Neural crest cell (in vitro differentiated cells): ENCODE results near the gene DIPK1C. TPM values are rescaled to one million over a fixed set of nuclear protein-coding genes. Genes with fewer than 3 reads are reported as not detected.

Experiments
- DNase-seq: peaks from one replicate; pipeline ENCODE4 v3.0.0; 2021; ENCODE audit warnings: low read depth, mixed read lengths, low spot score
- H3K27ac Mint-ChIP-seq: one replicate; pipeline ENCODE4 v1.8.0; 2021; ENCODE audit warnings: mild to moderate bottlenecking, mixed read lengths; ENCODE audit not compliant: unreplicated experiment
- H3K27me3 Mint-ChIP-seq: 2 replicates; pipeline ENCODE4 v1.8.0; 2021; ENCODE audit warnings: low read depth, mild to moderate bottlenecking, mixed read lengths
- H3K36me3 Mint-ChIP-seq: 2 replicates; pipeline ENCODE4 v1.8.0; 2021; ENCODE audit warnings: low read depth, mild to moderate bottlenecking, mixed read lengths
- H3K4me1 Mint-ChIP-seq: 2 replicates; pipeline ENCODE4 v1.8.0; 2021; ENCODE audit warnings: mixed read lengths
- H3K4me3 Mint-ChIP-seq: one replicate; pipeline ENCODE4 v1.8.0; 2021; ENCODE audit warnings: mild to moderate bottlenecking, mixed read lengths
- H3K9me3 Mint-ChIP-seq: 2 replicates; pipeline ENCODE4 v1.8.0; 2021; ENCODE audit warnings: mixed read lengths
- total RNA-seq: library from RNA; stranded (reverse); gene quantifications from 2 replicates; pipeline ENCODE4 v1.2.1, GENCODE V29; 2021
- TF ChIP-seq, protein P1 (sequence below): fragments of 200-600 bp; sonication (generic); conservative IDR thresholded peaks from 2 replicates; pipeline ENCODE4 v1.5.0; 2021; ENCODE audit warnings: antibody characterized with exemption, mild to moderate bottlenecking

Gene DIPK1C
- total RNA-seq, 1 donor from 2014 or later = not detected

DNA sequence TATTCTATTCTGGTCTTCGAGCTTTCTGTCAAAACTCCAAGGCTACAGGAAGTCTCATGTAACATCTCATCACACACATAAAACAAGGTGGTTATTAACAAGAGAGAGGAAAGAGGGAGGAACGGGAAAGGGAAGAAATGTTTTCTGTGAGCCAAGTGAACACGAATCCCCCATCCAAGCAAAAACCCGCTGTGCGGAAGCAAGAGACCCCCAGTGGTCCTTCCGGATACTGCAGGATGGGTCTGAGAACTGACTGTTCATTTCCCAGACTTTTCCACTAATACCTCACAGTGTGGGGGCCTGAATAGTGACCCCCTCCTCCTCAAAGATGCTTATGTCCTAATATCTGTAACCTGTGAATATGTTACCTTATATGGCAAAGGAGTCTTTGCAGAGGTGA is 19.0 kb upstream of the DIPK1C start:
- no peaks in the 10 kb centered on the region for H3K4me1 Mint-ChIP-seq
- H3K9me3 Mint-ChIP-seq = no peaks in the 10 kb centered on the region
- DNase-seq = peak; percentile 64
- H3K27me3 Mint-ChIP-seq = no peaks in the 10 kb centered on the region
- no peaks in the 10 kb centered on the region for H3K36me3 Mint-ChIP-seq
- no peak overlapping the region for H3K4me3 Mint-ChIP-seq
- TF ChIP-seq, protein P1, sequence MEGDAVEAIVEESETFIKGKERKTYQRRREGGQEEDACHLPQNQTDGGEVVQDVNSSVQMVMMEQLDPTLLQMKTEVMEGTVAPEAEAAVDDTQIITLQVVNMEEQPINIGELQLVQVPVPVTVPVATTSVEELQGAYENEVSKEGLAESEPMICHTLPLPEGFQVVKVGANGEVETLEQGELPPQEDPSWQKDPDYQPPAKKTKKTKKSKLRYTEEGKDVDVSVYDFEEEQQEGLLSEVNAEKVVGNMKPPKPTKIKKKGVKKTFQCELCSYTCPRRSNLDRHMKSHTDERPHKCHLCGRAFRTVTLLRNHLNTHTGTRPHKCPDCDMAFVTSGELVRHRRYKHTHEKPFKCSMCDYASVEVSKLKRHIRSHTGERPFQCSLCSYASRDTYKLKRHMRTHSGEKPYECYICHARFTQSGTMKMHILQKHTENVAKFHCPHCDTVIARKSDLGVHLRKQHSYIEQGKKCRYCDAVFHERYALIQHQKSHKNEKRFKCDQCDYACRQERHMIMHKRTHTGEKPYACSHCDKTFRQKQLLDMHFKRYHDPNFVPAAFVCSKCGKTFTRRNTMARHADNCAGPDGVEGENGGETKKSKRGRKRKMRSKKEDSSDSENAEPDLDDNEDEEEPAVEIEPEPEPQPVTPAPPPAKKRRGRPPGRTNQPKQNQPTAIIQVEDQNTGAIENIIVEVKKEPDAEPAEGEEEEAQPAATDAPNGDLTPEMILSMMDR = peak; percentile 70
- no peak overlapping the region for H3K27ac Mint-ChIP-seq

DNA sequence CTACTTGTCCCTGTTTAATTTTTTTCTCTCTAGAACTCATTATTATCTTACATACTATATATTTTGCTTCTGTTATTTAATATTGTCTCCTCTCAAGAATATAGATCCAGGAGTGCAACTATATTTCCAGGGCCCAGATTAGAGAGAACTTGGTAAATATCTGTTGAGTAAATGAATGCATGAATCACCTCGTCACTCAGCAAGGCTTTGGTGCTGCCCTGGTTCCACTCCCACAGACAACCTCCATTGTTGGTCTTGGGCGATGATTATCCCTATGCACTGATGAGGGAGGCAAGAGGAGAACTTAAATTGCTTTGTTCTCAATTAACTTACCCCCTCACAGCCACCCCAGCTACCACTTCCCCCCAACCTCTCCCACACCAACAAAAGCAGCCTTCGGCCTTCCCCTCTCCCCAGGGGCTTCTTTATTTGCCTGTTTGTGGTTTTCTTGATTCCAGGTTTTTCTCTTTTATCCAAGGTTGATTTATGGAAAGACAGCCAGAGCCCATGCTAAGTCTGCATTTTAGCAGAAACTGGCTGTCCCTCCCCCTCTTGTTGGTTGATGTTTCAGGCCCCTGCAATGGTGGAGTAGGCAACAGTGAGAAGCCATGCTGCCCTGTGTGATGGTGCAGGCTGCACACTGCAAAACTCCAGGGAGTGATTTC is 17.0 kb upstream of the DIPK1C start:
- H3K9me3 Mint-ChIP-seq = peaks cover 4% of the 10 kb centered on the region
- H3K4me1 Mint-ChIP-seq = no peaks in the 10 kb centered on the region
- no peaks in the 10 kb centered on the region for H3K27me3 Mint-ChIP-seq
- TF ChIP-seq, protein P1 = no peak
- H3K4me3 Mint-ChIP-seq = no peak overlapping the region
- peaks cover 2% of the 10 kb centered on the region for H3K36me3 Mint-ChIP-seq
- no peak overlapping the region for H3K27ac Mint-ChIP-seq
- DNase-seq = no peak

DNA sequence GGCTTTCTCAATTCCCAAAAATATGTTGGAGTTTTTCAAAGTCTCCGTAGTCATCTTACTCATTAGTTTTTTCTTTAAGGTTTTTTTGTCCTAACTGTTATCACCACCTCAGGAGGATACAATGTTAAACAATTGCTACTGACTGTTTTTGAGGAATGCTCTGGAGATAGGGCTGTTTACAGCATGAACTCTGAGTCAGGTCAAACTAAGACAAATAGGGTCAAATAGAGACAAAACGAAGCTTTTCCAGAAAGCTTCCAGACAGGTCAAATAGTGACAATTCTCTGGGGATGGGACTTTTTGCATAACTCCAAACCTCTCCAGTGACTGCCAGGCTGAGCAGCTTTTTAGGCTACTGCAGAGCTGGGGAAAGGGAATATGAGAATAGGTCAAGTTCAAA is 15.2 kb upstream of the DIPK1C start:
- H3K9me3 Mint-ChIP-seq = peaks cover 4% of the 10 kb centered on the region
- H3K4me1 Mint-ChIP-seq = no peaks in the 10 kb centered on the region
- H3K27ac Mint-ChIP-seq = no peak overlapping the region
- H3K4me3 Mint-ChIP-seq = no peak overlapping the region
- H3K27me3 Mint-ChIP-seq = no peaks in the 10 kb centered on the region
- TF ChIP-seq, protein P1 = no peak
- DNase-seq = no peak
- H3K36me3 Mint-ChIP-seq = peaks cover 2% of the 10 kb centered on the region

DNA sequence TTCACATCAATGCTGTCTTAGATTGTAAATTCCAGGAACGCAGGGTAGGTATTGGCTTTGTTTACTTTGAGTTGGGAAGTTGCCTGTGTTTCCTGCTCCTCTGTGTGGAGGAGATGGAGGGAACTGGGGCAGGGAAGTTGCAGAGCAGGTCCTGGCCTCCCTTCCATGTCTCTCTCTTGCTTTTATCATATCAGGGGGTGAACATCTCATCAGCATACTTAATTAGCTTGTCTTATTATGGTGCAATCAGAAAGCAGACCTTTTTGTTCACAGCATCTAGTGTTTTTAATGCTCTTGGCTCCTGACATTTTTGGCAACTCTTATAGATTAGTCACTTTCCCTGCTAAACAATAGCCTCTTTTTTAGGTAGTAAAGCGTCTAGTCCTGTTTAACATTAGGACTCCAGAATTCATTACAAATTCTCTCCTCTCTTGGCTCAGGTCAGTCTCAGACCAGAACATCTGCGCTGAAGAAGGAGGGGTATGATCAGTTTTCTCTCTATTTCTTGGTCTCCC is 11.5 kb upstream of the DIPK1C start:
- H3K36me3 Mint-ChIP-seq = peaks cover 2% of the 10 kb centered on the region
- peaks cover 5% of the 10 kb centered on the region for H3K27me3 Mint-ChIP-seq
- no peak overlapping the region for H3K27ac Mint-ChIP-seq
- TF ChIP-seq, protein P1 = no peak
- H3K9me3 Mint-ChIP-seq = peaks cover 4% of the 10 kb centered on the region
- no peaks in the 10 kb centered on the region for H3K4me1 Mint-ChIP-seq
- no peak overlapping the region for H3K4me3 Mint-ChIP-seq
- DNase-seq = no peak

DNA sequence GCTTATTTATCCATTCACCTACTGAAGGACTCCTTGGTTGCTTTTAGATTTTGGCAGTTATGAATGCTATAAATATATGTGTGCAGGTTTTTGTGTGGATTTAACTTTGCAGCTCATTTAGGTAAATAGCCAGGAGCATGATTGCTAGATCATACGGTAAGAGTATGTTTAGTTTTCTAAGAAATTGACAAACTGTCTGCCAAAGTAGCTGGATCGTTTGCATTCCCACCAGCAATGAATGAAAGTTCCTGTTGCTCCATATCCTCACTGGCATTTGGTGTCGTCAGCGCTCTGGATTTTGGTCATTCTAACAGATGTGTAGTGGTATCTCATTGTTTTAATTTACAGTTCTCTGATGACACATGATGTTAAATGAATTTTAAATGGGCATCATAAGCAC is 8.7 kb upstream of the DIPK1C start:
- Mint-ChIP-seq H3K4me3 (no peak overlapping the region), H3K27me3 (peaks cover 23% of the 10 kb centered on the region), H3K4me1 (no peaks in the 10 kb centered on the region), H3K36me3 (peaks cover 2% of the 10 kb centered on the region), H3K27ac (no peak overlapping the region), H3K9me3 (peaks cover 4% of the 10 kb centered on the region)
- TF ChIP-seq, protein P1 = no peak
- DNase-seq = no peak
